Mesodermal cell (in vitro differentiated cells): ENCODE data around the gene CMBL.
"Not testable (repeated sequence)": the region's sequence is repeated elsewhere in the genome, so short reads cannot be mapped to it uniquely, and the experiment has no call there.

Source experiments
- H3K27ac ChIP-seq: 2 replicates; pipeline ENCODE4 v1.7.0; 2013; ENCODE audit warnings: mild to moderate bottlenecking, low read depth, low read length, moderate library complexity; ENCODE audit not compliant: severe bottlenecking
- H3K36me3 ChIP-seq: 2 replicates; pipeline ENCODE4 v1.7.1; 2013; ENCODE audit warnings: mild to moderate bottlenecking, low read length, moderate library complexity; ENCODE audit not compliant: control insufficient read depth, insufficient read depth
- H3K4me1 ChIP-seq: one replicate; pipeline ENCODE4 v1.7.1; 2013; ENCODE audit warnings: mild to moderate bottlenecking, low read length; ENCODE audit not compliant: insufficient read depth, control insufficient read depth, poor library complexity, severe bottlenecking
- H3K4me3 ChIP-seq: 2 replicates; pipeline ENCODE4 v1.7.0; 2013; ENCODE audit warnings: low read length, control low read depth, mild to moderate bottlenecking; ENCODE audit not compliant: insufficient read depth, poor library complexity, severe bottlenecking; ENCODE audit errors: extremely low read depth
- H3K9me3 ChIP-seq: 2 replicates; pipeline ENCODE4 v1.7.1; 2013; ENCODE audit warnings: mild to moderate bottlenecking, low read length, moderate library complexity; ENCODE audit not compliant: control insufficient read depth
- whole genome bisulfite sequencing, 2 experiments: methylation state at CpG; one replicate each; pipeline ENCODE4 v1.1.5; 2013; ENCODE audit warnings: missing lambda C conversion rate in 2 of 2; ENCODE audit not compliant: insufficient coverage in 2 of 2; 5-methylcytosine and 5-hydroxymethylcytosine counted together

Gene CMBL

GRCh38 chr5:10279328-10279727 lies 28.4 kb downstream of the CMBL start:
- Histone ChIP-seq H3K36me3 (peaks cover 3% of the 10 kb centered on the region), H3K9me3 (no peaks in the 10 kb centered on the region), H3K4me3 (no peak overlapping the region), H3K27ac (no peak overlapping the region), H3K4me1 (peaks cover 9% of the 10 kb centered on the region)
- 80 to 96% methylated on average over 3 of the region's 4 CpGs for WGBS, 2 experiments

DNA sequence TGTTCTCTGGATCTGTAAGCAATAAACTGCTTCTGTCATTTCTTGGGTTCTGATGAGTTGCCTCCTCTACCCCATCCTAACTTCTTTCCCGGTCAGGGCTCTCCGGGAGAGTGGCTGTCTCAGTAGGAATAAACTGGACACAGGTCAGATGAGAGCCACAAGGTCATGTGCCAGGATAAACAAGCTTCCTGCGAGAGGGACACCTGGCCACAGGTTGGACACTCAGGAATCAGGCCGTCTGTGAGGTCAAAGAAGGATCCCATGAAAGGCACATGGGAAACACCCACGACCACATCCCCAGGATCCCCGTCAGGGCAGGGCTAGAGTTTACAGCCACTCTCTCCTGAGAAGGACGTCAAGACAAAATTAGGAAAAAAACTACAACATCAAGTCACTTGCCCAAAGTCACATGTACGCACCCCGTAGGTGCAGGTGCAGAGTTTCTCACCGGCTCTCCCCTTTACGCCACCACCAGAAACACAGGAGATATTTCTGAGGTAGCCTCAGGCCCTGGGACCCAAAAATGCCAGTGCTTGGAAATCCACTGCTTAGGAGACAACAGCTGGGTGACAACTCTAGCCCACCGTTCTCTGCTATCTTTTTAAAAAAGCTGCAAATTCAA lies 28.9 kb downstream of the CMBL start:
- Histone ChIP-seq H3K4me1 (peaks cover 9% of the 10 kb centered on the region), H3K27ac (no peak overlapping the region), H3K36me3 (peaks cover 3% of the 10 kb centered on the region), H3K9me3 (no peaks in the 10 kb centered on the region), H3K4me3 (no peak overlapping the region)
- 87 to 99% methylated on average over 9 to 10 of the region's 12 CpGs for WGBS, 2 experiments

DNA sequence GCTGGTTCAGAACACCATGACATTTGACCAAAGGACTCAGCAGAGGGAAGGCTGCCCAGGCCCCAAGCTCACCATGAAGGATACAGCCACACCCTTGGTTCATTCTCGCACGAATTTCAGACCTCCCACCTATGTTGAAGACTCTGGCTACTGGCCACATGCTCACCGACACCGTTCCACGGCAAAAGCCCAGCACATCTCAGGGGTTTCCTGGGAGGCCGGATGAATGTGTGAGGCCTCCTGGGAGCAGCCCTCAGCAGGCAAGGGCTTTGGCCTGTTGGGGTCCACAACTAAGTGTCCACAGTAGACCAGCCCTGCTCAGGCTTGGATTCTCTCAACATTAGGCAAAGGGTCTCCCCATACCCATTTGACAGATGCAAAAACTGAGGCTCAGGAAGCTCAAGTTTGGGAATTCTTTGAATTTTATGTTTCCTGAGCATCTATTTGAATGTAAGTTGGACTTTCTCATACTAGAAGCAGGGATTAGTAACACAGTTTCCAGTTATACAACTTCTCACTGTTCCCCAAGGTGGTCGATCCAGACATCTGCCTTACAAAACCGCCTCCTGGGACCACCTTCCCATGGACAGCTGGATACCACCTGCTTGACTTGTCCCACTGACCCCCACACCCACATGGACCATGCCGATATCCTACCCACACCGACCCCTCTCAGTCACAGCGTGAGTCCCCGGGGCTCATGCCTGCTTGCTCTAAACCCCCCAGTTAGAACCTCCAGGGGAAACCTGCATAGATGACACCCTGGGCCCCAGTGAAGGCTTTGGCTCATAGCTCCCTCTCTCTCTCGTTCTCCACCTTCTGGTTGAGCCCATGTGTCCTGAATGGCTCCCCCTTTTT lies 29.7 kb downstream of the CMBL start:
- peaks cover 3% of the 10 kb centered on the region for H3K36me3 ChIP-seq
- WGBS, 2 experiments: 96 to 98% methylated on average over 13 of the region's 13 CpGs
- peaks cover 9% of the 10 kb centered on the region for H3K4me1 ChIP-seq
- no peak overlapping the region for H3K4me3 ChIP-seq
- H3K27ac ChIP-seq: no peak overlapping the region
- no peaks in the 10 kb centered on the region for H3K9me3 ChIP-seq

GRCh38 chr5:10276691-10277090 lies 31.0 kb downstream of the CMBL start:
- Histone ChIP-seq H3K36me3 (peaks cover 3% of the 10 kb centered on the region), H3K4me1 (peaks cover 9% of the 10 kb centered on the region), H3K9me3 (no peaks in the 10 kb centered on the region), H3K27ac (no peak overlapping the region), H3K4me3 (no peak overlapping the region)
- WGBS, 2 experiments: 91 to 94% methylated on average over 5 to 6 of the region's 7 CpGs

DNA sequence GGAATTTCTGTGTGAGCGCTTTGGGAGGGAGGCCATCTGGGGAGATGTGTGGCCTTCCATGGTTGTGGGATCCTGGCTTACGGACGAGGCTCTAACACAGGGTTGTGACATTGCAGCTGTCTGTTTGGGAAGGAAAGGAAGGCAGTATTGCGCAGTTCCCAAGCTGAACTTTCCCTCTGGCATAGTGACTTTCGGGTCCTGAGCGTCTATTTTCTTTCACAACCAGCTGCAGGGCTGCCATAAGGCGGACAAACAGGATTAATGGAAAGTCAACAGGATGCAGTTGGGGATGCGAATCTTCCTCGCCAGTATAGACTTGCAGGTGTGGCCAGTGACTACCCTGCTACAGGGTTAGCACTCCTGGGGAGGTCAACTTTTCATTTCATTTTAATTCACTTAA lies 31.7 kb downstream of the CMBL start:
- 94% methylated on average over 8 to 9 of the region's 9 CpGs for WGBS, 2 experiments
- Histone ChIP-seq H3K27ac (no peak overlapping the region), H3K4me1 (peaks cover 9% of the 10 kb centered on the region), H3K36me3 (peaks cover 3% of the 10 kb centered on the region), H3K4me3 (no peak overlapping the region), H3K9me3 (no peaks in the 10 kb centered on the region)

- H3K36me3 ChIP-seq: peaks cover 3% of the 10 kb centered on the region
- H3K27ac ChIP-seq: no peak overlapping the region
- H3K4me1 ChIP-seq: peaks cover 11% of the 10 kb centered on the region
- H3K9me3 ChIP-seq: no peaks in the 10 kb centered on the region
- no peak overlapping the region for H3K4me3 ChIP-seq
- 74 to 79% methylated on average over 9 to 10 of the region's 10 CpGs for WGBS, 2 experiments
Observed at GRCh38 chr5:10275460-10275859, 32.2 kb downstream of the CMBL start.

GRCh38 chr5:10272875-10273209 lies 34.9 kb downstream of the CMBL start:
- 86 to 100% methylated on average over 1 to 3 of the region's 6 CpGs for WGBS, 2 experiments
- H3K9me3 ChIP-seq, H3K4me3 ChIP-seq, H3K36me3 ChIP-seq, H3K27ac ChIP-seq: not testable (repeated sequence)
- H3K4me1 ChIP-seq: peaks cover 22% of the 10 kb centered on the region

- no peak overlapping the region for H3K27ac ChIP-seq
- H3K4me3 ChIP-seq: no peak overlapping the region
- WGBS, 2 experiments: 79 to 90% methylated on average over 6 to 7 of the region's 9 CpGs
- H3K9me3 ChIP-seq: no peaks in the 10 kb centered on the region
- peaks cover 27% of the 10 kb centered on the region for H3K4me1 ChIP-seq
- H3K36me3 ChIP-seq: no peaks in the 10 kb centered on the region
Observed at GRCh38 chr5:10272053-10272874, 35.4 kb downstream of the CMBL start.

GRCh38 chr5:10268100-10268499 lies 39.6 kb downstream of the CMBL start:
- Histone ChIP-seq H3K36me3 (peaks cover 33% of the 10 kb centered on the region), H3K4me3 (no peak overlapping the region), H3K27ac (no peak overlapping the region), H3K9me3 (no peaks in the 10 kb centered on the region), H3K4me1 (peaks cover 19% of the 10 kb centered on the region)
- 90 to 96% methylated on average over 10 of the region's 10 CpGs for WGBS, 2 experiments

DNA sequence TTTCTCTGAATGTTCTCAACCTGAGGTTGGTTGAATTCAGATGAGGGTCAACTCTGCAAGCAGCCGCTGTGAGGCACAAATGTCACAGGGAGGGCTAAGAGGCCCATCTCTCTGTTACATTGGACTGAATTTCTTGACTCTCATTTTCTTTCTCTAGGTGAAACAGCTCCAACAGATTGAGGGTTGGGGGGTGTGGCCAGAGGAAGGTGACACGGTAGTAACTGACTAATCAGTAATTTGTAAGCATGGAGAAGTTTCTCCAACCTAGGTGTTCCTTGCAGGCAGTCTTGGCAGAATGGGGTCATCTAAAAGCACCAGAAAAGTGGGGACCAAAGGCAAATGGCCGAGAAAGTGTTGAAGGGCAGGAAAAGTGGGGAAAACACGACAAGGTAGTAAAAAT lies 40.9 kb downstream of the CMBL start:
- H3K4me1 ChIP-seq: peaks cover 19% of the 10 kb centered on the region
- H3K9me3 ChIP-seq: no peaks in the 10 kb centered on the region
- WGBS, 2 experiments: 76 to 79% methylated on average over 4 of the region's 4 CpGs
- H3K4me3 ChIP-seq: no peak overlapping the region
- H3K27ac ChIP-seq: no peak overlapping the region
- H3K36me3 ChIP-seq: peaks cover 45% of the 10 kb centered on the region
